HEK293 (cell line): ENCODE measurements around the gene JAZF1.

Experiments used
- CTCF ChIA-PET: fragments of 350-600 bp; formaldehyde crosslinking; extraction: SDS; loops from one replicate; lab custom pipeline; 2021; ENCODE audit warnings: antibody characterized with exemption; lab: Yijun Ruan, JAX
- POLR2A ChIA-PET: fragments of 300-600 bp; formaldehyde crosslinking; extraction: SDS; loops from one replicate; lab custom pipeline; 2020; ENCODE audit warnings: antibody characterized with exemption, inconsistent platforms; lab: Yijun Ruan, JAX
- H3K27ac ChIP-seq: fragments of 200-500 bp; sonication (Bioruptor generic); 2 replicates; pipeline ENCODE4 v1.5.1; 2014; ENCODE audit warnings: low read depth, low read length, control low read depth, inconsistent platforms; ENCODE audit errors: extremely low read depth
- H3K36me3 ChIP-seq, 2 experiments: fragments of 200-500 bp in 1 of 2; sonication (Bioruptor generic) in 1 of 2; 1 replicate in 1 of 2; 2 replicates in 1 of 2; pipeline ENCODE4 v1.5.1; 2014 to 2017; ENCODE audit warnings: inconsistent platforms in 2 of 2, low read length in 2 of 2; ENCODE audit not compliant: control insufficient read depth in 2 of 2, insufficient read depth in 1 of 2
- H3K4me1 ChIP-seq: fragments of 200-500 bp; sonication (Bioruptor generic); 2 replicates; pipeline ENCODE4 v1.5.1; 2014; ENCODE audit warnings: mild to moderate bottlenecking, low read length, inconsistent platforms; ENCODE audit not compliant: control insufficient read depth, insufficient read depth
- H3K4me3 ChIP-seq: 2 replicates; pipeline ENCODE4 v1.5.1; 2011; ENCODE audit warnings: low read depth, mild to moderate bottlenecking, control low read depth, low read length, moderate library complexity
- H3K9me3 ChIP-seq: fragments of 200-500 bp; sonication (Bioruptor generic); 2 replicates; pipeline ENCODE4 v1.5.1; 2014; ENCODE audit warnings: low read depth, low read length, inconsistent platforms; ENCODE audit not compliant: control insufficient read depth, insufficient read depth
- BCL11A ChIP-seq: fragments of 450-650 bp; formaldehyde crosslinking; IDR thresholded peaks from 2 replicates; pipeline ENCODE4 v1.5.1; 2016; ENCODE audit warnings: low read depth, missing biosample characterization, missing genetic modification characterization
- GLI2 ChIP-seq: fragments of 450-650 bp; formaldehyde crosslinking; IDR thresholded peaks from 2 replicates; pipeline ENCODE4; 2017; ENCODE audit warnings: missing biosample characterization, missing genetic modification characterization, low read depth, borderline replicate concordance
- KLF16 ChIP-seq: fragments of 450-650 bp; formaldehyde crosslinking; IDR thresholded peaks from 2 replicates; pipeline ENCODE4 v1.5.1; 2017; ENCODE audit warnings: missing biosample characterization, missing genetic modification characterization
- ZNF24 ChIP-seq: fragments of 450-650 bp; formaldehyde crosslinking; IDR thresholded peaks from 2 replicates; pipeline ENCODE4 v1.5.1; 2016; ENCODE audit warnings: missing biosample characterization, missing genetic modification characterization
- ZNF433 ChIP-seq: fragments of 450-650 bp; formaldehyde crosslinking; IDR thresholded peaks from 2 replicates; pipeline ENCODE4 v1.5.1; 2016; ENCODE audit warnings: missing biosample characterization, missing genetic modification characterization, low read depth
- ZNF473 ChIP-seq: fragments of 450-650 bp; formaldehyde crosslinking; IDR thresholded peaks from 2 replicates; pipeline ENCODE4 v1.5.1; 2017; ENCODE audit warnings: missing biosample characterization, missing genetic modification characterization
- ZNF514 ChIP-seq: fragments of 450-650 bp; formaldehyde crosslinking; IDR thresholded peaks from 2 replicates; pipeline ENCODE4 v1.5.1; 2016; ENCODE audit warnings: missing biosample characterization, missing genetic modification characterization
- ZNF654 ChIP-seq: fragments of 450-650 bp; formaldehyde crosslinking; IDR thresholded peaks from 2 replicates; pipeline ENCODE4 v1.5.1; 2016; ENCODE audit warnings: low read depth, missing biosample characterization, missing genetic modification characterization
- ZNF777 ChIP-seq: fragments of 450-650 bp; formaldehyde crosslinking; IDR thresholded peaks from 2 replicates; pipeline ENCODE4 v1.5.1; 2017; ENCODE audit warnings: missing biosample characterization, missing genetic modification characterization, borderline replicate concordance
- TF ChIP-seq, protein P1 (sequence below): sonication (generic); formaldehyde crosslinking; IDR thresholded peaks from 2 replicates; pipeline ENCODE4 v1.8.1; 2022; ENCODE audit warnings: mild to moderate bottlenecking, moderate library complexity, missing genetic modification reagents
- TF ChIP-seq, protein P2 (sequence below): fragments of 450-650 bp; formaldehyde crosslinking; IDR thresholded peaks from 2 replicates; pipeline ENCODE4 v1.5.1; 2016; ENCODE audit warnings: missing biosample characterization, missing genetic modification characterization, borderline replicate concordance
- TF ChIP-seq, protein P3 (sequence below): fragments of 450-650 bp; formaldehyde crosslinking; IDR thresholded peaks from 2 replicates; pipeline ENCODE4 v1.5.1; 2016; ENCODE audit warnings: missing biosample characterization, missing genetic modification characterization, low read depth
- TF ChIP-seq, protein P4 (sequence below): fragments of 450-650 bp; formaldehyde crosslinking; IDR thresholded peaks from 2 replicates; pipeline ENCODE4 v1.5.1; 2016; ENCODE audit warnings: missing biosample characterization, missing genetic modification characterization
- TF ChIP-seq, protein P5 (sequence below): fragments of 450-650 bp; formaldehyde crosslinking; IDR thresholded peaks from 2 replicates; pipeline ENCODE4 v1.5.1; 2017; ENCODE audit warnings: missing biosample characterization, missing genetic modification characterization

JAZF1 gene

DNA sequence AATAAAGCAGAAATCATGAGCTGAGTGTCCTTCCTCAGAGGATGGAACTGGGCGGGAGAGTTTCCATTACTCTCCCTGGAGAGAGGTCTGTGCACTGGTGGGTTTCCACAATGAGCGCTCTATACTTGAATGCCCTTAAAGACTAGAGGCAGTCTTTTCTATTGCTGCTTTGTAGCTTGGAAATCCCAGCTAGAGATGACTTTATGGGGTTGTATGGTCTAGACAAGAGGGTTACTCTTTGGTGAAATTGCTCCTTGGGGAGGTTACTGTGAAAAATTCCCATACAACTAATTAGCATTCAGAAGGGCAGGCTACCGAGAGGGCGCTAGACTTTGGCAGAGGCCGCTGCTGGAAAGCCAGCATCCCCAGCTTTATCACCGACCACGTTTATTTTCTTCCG is 303.8 kb downstream of the JAZF1 start (continued):
- TF ChIP-seq, protein P1, sequence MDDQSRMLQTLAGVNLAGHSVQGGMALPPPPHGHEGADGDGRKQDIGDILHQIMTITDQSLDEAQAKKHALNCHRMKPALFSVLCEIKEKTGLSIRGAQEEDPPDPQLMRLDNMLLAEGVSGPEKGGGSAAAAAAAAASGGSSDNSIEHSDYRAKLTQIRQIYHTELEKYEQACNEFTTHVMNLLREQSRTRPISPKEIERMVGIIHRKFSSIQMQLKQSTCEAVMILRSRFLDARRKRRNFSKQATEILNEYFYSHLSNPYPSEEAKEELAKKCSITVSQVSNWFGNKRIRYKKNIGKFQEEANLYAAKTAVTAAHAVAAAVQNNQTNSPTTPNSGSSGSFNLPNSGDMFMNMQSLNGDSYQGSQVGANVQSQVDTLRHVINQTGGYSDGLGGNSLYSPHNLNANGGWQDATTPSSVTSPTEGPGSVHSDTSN (CRISPR knock-in tag): no peak
- TF ChIP-seq, protein P2, sequence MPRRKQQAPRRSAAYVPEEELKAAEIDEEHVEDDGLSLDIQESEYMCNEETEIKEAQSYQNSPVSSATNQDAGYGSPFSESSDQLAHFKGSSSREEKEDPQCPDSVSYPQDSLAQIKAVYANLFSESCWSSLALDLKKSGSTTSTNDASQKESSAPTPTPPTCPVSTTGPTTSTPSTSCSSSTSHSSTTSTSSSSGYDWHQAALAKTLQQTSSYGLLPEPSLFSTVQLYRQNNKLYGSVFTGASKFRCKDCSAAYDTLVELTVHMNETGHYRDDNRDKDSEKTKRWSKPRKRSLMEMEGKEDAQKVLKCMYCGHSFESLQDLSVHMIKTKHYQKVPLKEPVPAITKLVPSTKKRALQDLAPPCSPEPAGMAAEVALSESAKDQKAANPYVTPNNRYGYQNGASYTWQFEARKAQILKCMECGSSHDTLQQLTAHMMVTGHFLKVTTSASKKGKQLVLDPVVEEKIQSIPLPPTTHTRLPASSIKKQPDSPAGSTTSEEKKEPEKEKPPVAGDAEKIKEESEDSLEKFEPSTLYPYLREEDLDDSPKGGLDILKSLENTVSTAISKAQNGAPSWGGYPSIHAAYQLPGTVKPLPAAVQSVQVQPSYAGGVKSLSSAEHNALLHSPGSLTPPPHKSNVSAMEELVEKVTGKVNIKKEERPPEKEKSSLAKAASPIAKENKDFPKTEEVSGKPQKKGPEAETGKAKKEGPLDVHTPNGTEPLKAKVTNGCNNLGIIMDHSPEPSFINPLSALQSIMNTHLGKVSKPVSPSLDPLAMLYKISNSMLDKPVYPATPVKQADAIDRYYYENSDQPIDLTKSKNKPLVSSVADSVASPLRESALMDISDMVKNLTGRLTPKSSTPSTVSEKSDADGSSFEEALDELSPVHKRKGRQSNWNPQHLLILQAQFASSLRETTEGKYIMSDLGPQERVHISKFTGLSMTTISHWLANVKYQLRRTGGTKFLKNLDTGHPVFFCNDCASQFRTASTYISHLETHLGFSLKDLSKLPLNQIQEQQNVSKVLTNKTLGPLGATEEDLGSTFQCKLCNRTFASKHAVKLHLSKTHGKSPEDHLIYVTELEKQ (tag by site-specific recombination): no peak
- TF ChIP-seq BCL11A (tag by site-specific recombination) (no peak), GLI2 (tag by site-specific recombination) (no peak), ZNF433 (tag by site-specific recombination) (no peak), ZNF473 (tag by site-specific recombination) (no peak)

DNA sequence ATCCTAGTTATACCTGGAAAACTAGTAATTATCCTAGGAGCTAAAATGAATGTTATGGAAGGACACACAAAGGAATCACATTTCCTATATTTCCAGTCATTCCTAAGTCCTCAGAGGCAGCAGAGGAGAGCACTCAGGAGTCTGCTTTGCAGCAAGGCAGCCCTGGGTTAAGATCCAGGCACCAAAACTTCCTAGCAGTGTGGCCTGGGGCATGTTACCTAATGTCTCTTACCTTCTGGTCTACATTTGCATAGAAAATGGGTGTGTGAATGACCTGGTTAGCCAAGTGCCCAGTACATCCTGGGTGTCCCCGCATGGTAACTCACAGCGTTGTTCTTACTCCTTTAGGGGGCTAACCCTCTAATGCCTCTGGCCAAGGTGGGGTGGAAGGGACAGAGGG is 304.8 kb downstream of the JAZF1 start:
- no peak overlapping the region for H3K27ac ChIP-seq
- ChIA-PET CTCF (no interaction called here), POLR2A (no interaction called here)

DNA sequence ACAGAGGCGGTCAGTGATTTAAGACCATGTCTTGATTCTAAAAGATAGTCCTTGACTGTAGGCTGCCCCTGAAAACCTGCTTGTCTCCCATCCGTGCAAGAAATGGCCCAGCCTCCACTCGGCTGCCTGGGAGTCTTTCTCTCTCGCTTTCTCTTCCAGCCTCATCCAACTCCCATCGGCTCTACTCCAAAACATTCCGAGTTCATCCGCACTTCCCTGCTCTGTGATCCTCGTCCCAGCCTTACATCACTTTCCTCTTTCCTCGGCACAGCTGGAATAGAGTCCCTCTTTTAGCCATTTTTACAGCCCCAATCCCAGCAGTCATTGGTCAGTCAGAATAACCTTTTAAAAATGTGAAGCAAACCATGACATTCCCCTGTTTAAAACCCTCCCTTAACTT is 305.5 kb downstream of the JAZF1 start:
- TF ChIP-seq ZNF24 (tag by site-specific recombination) (no peak), ZNF514 (tag by site-specific recombination) (no peak)
- H3K36me3 ChIP-seq: no peaks in the 10 kb centered on the region
- CTCF ChIA-PET: no interaction called here
- no peaks in the 10 kb centered on the region for H3K4me1 ChIP-seq
- no peak overlapping the region for H3K27ac ChIP-seq
- H3K4me3 ChIP-seq: no peak overlapping the region
- H3K9me3 ChIP-seq: no peaks in the 10 kb centered on the region
- POLR2A ChIA-PET: no interaction called here

More for the DNA sequence above, 304.8 kb downstream of the JAZF1 start:
- no peaks in the 10 kb centered on the region for H3K9me3 ChIP-seq
- TF ChIP-seq, protein P3, sequence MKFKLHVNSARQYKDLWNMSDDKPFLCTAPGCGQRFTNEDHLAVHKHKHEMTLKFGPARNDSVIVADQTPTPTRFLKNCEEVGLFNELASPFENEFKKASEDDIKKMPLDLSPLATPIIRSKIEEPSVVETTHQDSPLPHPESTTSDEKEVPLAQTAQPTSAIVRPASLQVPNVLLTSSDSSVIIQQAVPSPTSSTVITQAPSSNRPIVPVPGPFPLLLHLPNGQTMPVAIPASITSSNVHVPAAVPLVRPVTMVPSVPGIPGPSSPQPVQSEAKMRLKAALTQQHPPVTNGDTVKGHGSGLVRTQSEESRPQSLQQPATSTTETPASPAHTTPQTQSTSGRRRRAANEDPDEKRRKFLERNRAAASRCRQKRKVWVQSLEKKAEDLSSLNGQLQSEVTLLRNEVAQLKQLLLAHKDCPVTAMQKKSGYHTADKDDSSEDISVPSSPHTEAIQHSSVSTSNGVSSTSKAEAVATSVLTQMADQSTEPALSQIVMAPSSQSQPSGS: no peak
- TF ChIP-seq, protein P4, sequence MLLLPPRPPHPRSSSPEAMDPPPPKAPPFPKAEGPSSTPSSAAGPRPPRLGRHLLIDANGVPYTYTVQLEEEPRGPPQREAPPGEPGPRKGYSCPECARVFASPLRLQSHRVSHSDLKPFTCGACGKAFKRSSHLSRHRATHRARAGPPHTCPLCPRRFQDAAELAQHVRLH (tag by site-specific recombination): no peak
- no peak for TF ChIP-seq KLF16 (tag by site-specific recombination)
- TF ChIP-seq ZNF777 (tag by site-specific recombination): no peak
- no peak for TF ChIP-seq ZNF654 (tag by site-specific recombination)
- TF ChIP-seq, protein P5, sequence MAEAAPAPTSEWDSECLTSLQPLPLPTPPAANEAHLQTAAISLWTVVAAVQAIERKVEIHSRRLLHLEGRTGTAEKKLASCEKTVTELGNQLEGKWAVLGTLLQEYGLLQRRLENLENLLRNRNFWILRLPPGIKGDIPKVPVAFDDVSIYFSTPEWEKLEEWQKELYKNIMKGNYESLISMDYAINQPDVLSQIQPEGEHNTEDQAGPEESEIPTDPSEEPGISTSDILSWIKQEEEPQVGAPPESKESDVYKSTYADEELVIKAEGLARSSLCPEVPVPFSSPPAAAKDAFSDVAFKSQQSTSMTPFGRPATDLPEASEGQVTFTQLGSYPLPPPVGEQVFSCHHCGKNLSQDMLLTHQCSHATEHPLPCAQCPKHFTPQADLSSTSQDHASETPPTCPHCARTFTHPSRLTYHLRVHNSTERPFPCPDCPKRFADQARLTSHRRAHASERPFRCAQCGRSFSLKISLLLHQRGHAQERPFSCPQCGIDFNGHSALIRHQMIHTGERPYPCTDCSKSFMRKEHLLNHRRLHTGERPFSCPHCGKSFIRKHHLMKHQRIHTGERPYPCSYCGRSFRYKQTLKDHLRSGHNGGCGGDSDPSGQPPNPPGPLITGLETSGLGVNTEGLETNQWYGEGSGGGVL (tag by site-specific recombination): no peak
- no peaks in the 10 kb centered on the region for H3K36me3 ChIP-seq
- H3K4me3 ChIP-seq: no peak overlapping the region
- H3K4me1 ChIP-seq: no peaks in the 10 kb centered on the region
